K562 (cell line): ENCODE data around the gene DYNLL1. TPM values are rescaled to one million over a fixed set of nuclear protein-coding genes. Genes with fewer than 3 reads are reported as not detected.

Experiments
- BMI1 ChIP-seq: fragments of 150-350 bp; IDR thresholded peaks from 2 replicates; pipeline ENCODE4 v1.6.1; 2014; ENCODE audit warnings: low read length
- CBX1 ChIP-seq: sonication (generic); IDR thresholded peaks from 2 replicates; pipeline ENCODE4 v1.6.1; 2016; ENCODE audit warnings: antibody characterized with exemption, low read depth, mild to moderate bottlenecking
- CBX3 ChIP-seq, 2 experiments: IDR thresholded peaks; 1 replicate in 1 of 2; 2 replicates in 1 of 2; pipeline ENCODE4 v1.6.1; 2012; ENCODE audit warnings: inconsistent platforms in 2 of 2, low read length in 2 of 2, borderline replicate concordance in 1 of 2, control low read depth in 1 of 2
- DDX20 ChIP-seq: fragments of 450-650 bp; IDR thresholded peaks from 2 replicates; pipeline ENCODE4 v1.6.1; 2016; ENCODE audit warnings: missing genetic modification characterization, low read depth, mild to moderate bottlenecking, missing compliant biosample characterization, moderate library complexity
- EGR1 ChIP-seq: fragments of 450-650 bp; conservative IDR thresholded peaks from 2 replicates; pipeline ENCODE4 v1.6.1; 2017; ENCODE audit warnings: mild to moderate bottlenecking
- FOS ChIP-seq: IDR thresholded peaks from 3 replicates; pipeline ENCODE4 v1.6.1; 2011; ENCODE audit not compliant: insufficient read length; ENCODE audit errors: extremely low read depth
- GTF3C2 ChIP-seq: IDR thresholded peaks from 3 replicates; pipeline ENCODE4 v1.6.1; 2011; ENCODE audit warnings: borderline replicate concordance, mild to moderate bottlenecking, moderate library complexity; ENCODE audit not compliant: insufficient read length; ENCODE audit errors: extremely low read depth
- HDAC2 ChIP-seq: fragments of 450-650 bp; IDR thresholded peaks from 2 replicates; pipeline ENCODE4 v1.6.1; 2016; ENCODE audit warnings: mild to moderate bottlenecking
- HMGN3 ChIP-seq: IDR thresholded peaks from 2 replicates; pipeline ENCODE4 v1.6.1; 2011; ENCODE audit warnings: borderline replicate concordance, low read depth, mild to moderate bottlenecking, mixed read lengths, low read length; ENCODE audit not compliant: insufficient read length; ENCODE audit errors: extremely low read depth
- KLF13 ChIP-seq: fragments of 450-650 bp; IDR thresholded peaks from 2 replicates; pipeline ENCODE4 v1.6.1; 2016; ENCODE audit warnings: missing genetic modification characterization, low read depth, mild to moderate bottlenecking, missing compliant biosample characterization, moderate library complexity, borderline replicate concordance
- NONO ChIP-seq, 2 experiments: fragments of 200-400 bp in 1 of 2; fragments of 450-650 bp in 1 of 2; formaldehyde crosslinking in 1 of 2; IDR thresholded peaks; 2 replicates each; pipeline ENCODE4 v1.6.1; 2017; ENCODE audit warnings: low read depth in 2 of 2, mild to moderate bottlenecking in 2 of 2, moderate library complexity in 2 of 2, low read length in 1 of 2
- POLR2H ChIP-seq: IDR thresholded peaks from 2 replicates; pipeline ENCODE4 v1.6.1; 2016; ENCODE audit warnings: missing genetic modification characterization, low read depth, mild to moderate bottlenecking, control low read depth, missing compliant biosample characterization, moderate library complexity
- RCOR1 ChIP-seq, 2 experiments: IDR thresholded peaks; 2 replicates each; pipeline ENCODE4 v1.6.1; 2012; ENCODE audit warnings: low read depth in 2 of 2, low read length in 2 of 2, borderline replicate concordance in 1 of 2, improper control_type of control experiment in 1 of 2
- RFX1 ChIP-seq: fragments of 450-650 bp; IDR thresholded peaks from 2 replicates; pipeline ENCODE4 v1.6.1; 2016; ENCODE audit warnings: mild to moderate bottlenecking, moderate library complexity
- STAT6 ChIP-seq: sonication (generic); formaldehyde crosslinking; IDR thresholded peaks from 2 replicates; pipeline ENCODE4 v1.8.1; 2023; ENCODE audit warnings: mild to moderate bottlenecking, missing genetic modification reagents
- TBP ChIP-seq: optimal IDR thresholded peaks from 2 replicates; pipeline ENCODE3; 2011; ENCODE audit warnings: low read depth, low read length, improper control_type of control experiment
- YY1 ChIP-seq, 3 experiments: IDR thresholded peaks; 2 replicates each; pipeline ENCODE4 v1.6.1; 2011; ENCODE audit warnings: low read length in 2 of 3, mild to moderate bottlenecking in 2 of 3, moderate library complexity in 2 of 3, borderline replicate concordance in 1 of 3, control low read depth in 1 of 3, low read depth in 1 of 3; ENCODE audit not compliant: insufficient read depth in 3 of 3, insufficient replicate concordance in 2 of 3, control insufficient read depth in 1 of 3, insufficient read length in 1 of 3; ENCODE audit errors: extremely low read depth in 1 of 3
- ZNF143 ChIP-seq: sonication (generic); formaldehyde crosslinking; IDR thresholded peaks from 2 replicates; pipeline ENCODE4 v1.9.0; 2022; ENCODE audit warnings: mild to moderate bottlenecking, missing genetic modification reagents
- ZNF165 ChIP-seq: fragments of 250-450 bp; sonication (Bioruptor Pico); IDR thresholded peaks from 2 replicates; pipeline ENCODE4 v1.4.0; 2020; ENCODE audit warnings: borderline replicate concordance
- ZNF511 ChIP-seq: sonication (generic); formaldehyde crosslinking; IDR thresholded peaks from 2 replicates; pipeline ENCODE4 v1.8.0; 2022; ENCODE audit warnings: mild to moderate bottlenecking, missing genetic modification reagents
- polyA plus RNA-seq, 8 experiments: library from polyadenylated mRNA; depleted of rRNA in 4 of 8; stranded (reverse) in 5 of 8; unstranded in 3 of 8; fragments of >200 nt; fragmentation: Nextera tagmentation in 2 of 8; fragmentation: Illumina TruSeq in 1 of 8; extraction: Ambion mirVana in 2 of 8; extraction: Trizol in 1 of 8; gene quantifications; 2 replicates each; pipeline versions ENCODE4 v1.2.1 to v1.2.3, GENCODE V29; 2011 to 2014; ENCODE audit warnings: inconsistent platforms in 1 of 8, missing spikeins in 1 of 8
- total RNA-seq, 7 experiments: library from RNA; depleted of rRNA in 6 of 7; stranded (reverse); fragments of >200 nt in 6 of 7; fragmentation: Illumina TruSeq in 2 of 7; extraction: Trizol in 2 of 7; gene quantifications; 2 replicates each; pipeline versions ENCODE4 v1.2.1 to v1.2.3, GENCODE V29; 2011 to 2021; ENCODE audit warnings: low replicate concordance in 1 of 7

DYNLL1 gene
- total and polyA plus RNA-seq, 9 of the 15 experiments (the other 6 are each of a cell fraction or from before 2014, with no cell fraction given): 303 to 1,112 (median 468) TPM

- TF ChIP-seq RCOR1 (IDR thresholded peaks at IDR 0.05; ENCODE audit: borderline replicate concordance in 1 of 2, low read depth in 2 of 2, low read length in 2 of 2) (0 out of 4 replicates have a peak, but pooled peaks of 1 of the 2 experiments have one; percentile 6), RFX1 (peak; percentile 98), ZNF511 (no peak), YY1 (IDR thresholded peaks at IDR 0.05; ENCODE audit: borderline replicate concordance in 1 of 3, control insufficient read depth in 1 of 3, extremely low read depth in 1 of 3, insufficient read depth in 3 of 3, insufficient read length in 1 of 3, insufficient replicate concordance in 2 of 3, low read depth in 1 of 3, low read length in 2 of 3) (peak in 1 of 3 experiments; percentile 52), ZNF143 (CRISPR knock-in tag) (peak; percentile 82), GTF3C2 (no peak), CBX1 (0 out of 2 replicates have a peak, but pooled peaks have one; percentile 45), EGR1 (no peak), STAT6 (0 out of 2 replicates have a peak, but pooled peaks have one; percentile 65), CBX3 (IDR thresholded peaks at IDR 0.05; ENCODE audit: borderline replicate concordance in 1 of 2, low read length in 2 of 2) (0 out of 3 replicates have a peak, but pooled peaks of 1 of the 2 experiments have one; percentile 32), POLR2H (peak; percentile 96), FOS (peak; percentile 94), TBP (peak; percentile 98), BMI1 (peak; percentile 93), HMGN3 (peak; percentile 62), HDAC2 (0 out of 2 replicates have a peak, but pooled peaks have one; percentile 72), DDX20 (tag) (no peak), ZNF165 (no peak), KLF13 (tag) (0 out of 2 replicates have a peak, but pooled peaks have one; percentile 34), NONO (IDR thresholded peaks at IDR 0.05; ENCODE audit: low read depth in 2 of 2, low read length in 1 of 2) (peak in 1 of 2 experiments; percentile 61; a peak in 1 of 4 replicates)
These were observed at the start of gene DYNLL1 (continued) for GRCh38 chr12:120495731-120496412.
